NCI-H524 treated with DMSO at 0.1 percent for 48 hours (cell line): Measurements from ENCODE around the gene CTCF.
A peak's percentile ranks its signal among the peaks of the same experiment; 100 is the strongest.

Experiments
- DNase-seq: peaks from one replicate; lab custom pipeline; 2025; lab: John Stamatoyannopoulos, UW

Gene CTCF

DNA sequence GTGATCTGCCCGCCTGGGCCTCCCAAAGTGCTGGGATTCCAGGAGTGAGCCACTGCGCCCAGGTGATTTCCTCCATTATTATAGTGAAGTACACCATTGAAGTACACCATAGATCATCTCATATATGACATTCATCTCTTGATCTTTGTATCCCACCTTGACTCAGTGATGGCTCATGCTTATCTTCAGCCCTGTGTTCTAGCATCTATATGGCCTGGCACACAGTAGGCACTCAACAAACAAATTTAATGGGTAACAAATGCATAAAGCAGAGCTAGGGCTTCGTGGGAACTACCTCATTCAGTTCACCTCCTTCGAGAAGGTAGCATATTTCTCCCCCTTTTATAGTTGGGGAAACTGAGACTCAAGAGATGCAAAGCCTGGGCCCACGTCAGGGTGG, 103.3 kb downstream of the CTCF start:
- no peak for DNase-seq

- no peak for DNase-seq
Observed at GRCh38 chr16:67666032-67666551, 103.8 kb downstream of the CTCF start.

GRCh38 chr16:67666559-67667452, 104.5 kb downstream of the CTCF start, which contains the start of the genes C16orf86 and ENKD1:
TSS of gene C16orf86 (plus strand) at chr16:67666814. CDS start at chr16:67666971, 157 bp downstream.
TSS of gene ENKD1 (minus strand) at chr16:67666750. CDS start at chr16:67666442, 308 bp downstream.
- no peak for DNase-seq

- DNase-seq: no peak
Observed at GRCh38 chr16:67667453-67667816, 105.1 kb downstream of the CTCF start.

DNA sequence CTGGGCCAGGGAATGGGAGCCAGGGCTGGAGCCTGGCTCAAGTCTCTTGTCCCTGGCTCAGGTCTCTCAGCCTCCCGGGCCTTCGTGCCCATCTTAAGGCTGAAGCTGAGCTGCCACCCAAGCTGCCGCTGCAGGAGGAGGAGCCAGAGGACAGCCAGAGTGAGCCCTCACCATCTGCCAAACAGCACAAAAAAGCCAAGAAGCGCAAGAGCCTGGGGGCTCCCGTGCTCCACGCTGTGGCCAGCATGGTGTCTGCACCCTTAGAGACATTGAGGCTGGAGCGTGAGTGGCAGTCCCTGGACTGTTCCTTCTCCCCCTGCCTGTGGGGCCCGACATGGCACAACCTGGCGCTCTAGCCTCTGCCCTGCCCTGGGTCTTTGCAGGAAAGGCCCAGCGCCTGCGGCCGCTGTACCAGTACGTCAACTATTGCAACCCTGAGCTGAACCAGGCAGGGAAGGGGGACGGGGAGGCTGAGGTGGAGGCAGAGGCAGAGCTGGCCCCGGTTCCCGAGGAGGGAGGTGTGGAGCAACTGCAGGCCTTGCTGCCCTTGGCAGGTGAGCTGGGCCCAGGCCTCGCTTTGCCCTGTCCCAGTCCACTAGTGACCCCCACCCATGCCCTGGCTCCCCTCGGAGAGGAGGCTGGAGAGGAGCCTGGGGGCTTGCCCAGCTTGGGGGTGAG, 105.6 kb downstream of the CTCF start:
- peak; percentile 93 for DNase-seq

GRCh38 chr16:67668495-67669157, 106.3 kb downstream of the CTCF start:
- DNase-seq: no peak

DNA sequence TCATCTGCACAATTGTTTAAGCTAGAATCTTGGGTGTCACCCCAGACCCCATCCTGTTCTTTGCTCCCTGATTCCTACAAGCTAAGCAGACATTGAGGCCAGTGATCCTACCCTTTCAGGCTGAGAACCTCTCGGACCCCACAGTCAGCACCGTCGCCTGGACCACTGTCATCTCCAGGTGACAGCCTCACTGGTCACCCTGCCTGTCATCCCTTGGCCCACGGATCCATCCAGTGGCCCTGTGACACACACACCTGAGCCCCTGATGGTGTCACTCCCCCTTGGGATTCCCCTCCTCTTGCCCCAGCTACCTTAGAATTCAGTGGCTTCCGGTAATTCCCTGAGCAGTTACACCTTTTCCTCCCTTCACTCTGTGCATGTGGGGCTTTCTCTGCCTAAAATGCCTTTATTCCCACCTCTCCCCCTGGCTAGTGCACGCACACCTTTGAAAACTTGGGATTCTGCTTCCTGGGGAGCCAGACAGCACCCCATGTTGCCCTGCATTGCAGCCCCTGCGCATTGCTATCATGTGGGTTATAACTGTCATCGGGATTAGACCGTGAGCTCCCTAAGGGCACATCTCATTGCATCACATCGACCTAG, 107.3 kb downstream of the CTCF start:
- DNase-seq: no peak

DNA sequence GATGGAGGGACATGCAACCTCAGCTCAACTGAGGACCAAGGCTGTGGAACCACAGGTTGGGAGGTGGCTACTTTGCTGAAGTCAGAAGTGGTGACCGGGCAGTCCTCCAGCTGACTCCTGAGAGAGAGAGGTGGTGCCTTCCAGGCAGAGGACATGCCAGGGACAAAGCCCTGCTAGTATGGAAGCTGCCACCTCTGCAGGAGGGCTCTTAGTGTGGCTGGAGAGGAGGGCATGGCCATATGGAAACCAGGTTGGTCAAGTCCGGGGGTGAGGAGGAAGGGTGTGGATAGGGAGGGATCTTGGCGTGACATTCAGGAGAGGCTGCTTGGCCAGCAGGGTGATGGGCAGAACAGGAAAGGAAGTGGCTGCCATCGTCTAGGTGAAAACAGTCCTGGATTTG, 110.0 kb downstream of the CTCF start:
- DNase-seq: no peak

DNA sequence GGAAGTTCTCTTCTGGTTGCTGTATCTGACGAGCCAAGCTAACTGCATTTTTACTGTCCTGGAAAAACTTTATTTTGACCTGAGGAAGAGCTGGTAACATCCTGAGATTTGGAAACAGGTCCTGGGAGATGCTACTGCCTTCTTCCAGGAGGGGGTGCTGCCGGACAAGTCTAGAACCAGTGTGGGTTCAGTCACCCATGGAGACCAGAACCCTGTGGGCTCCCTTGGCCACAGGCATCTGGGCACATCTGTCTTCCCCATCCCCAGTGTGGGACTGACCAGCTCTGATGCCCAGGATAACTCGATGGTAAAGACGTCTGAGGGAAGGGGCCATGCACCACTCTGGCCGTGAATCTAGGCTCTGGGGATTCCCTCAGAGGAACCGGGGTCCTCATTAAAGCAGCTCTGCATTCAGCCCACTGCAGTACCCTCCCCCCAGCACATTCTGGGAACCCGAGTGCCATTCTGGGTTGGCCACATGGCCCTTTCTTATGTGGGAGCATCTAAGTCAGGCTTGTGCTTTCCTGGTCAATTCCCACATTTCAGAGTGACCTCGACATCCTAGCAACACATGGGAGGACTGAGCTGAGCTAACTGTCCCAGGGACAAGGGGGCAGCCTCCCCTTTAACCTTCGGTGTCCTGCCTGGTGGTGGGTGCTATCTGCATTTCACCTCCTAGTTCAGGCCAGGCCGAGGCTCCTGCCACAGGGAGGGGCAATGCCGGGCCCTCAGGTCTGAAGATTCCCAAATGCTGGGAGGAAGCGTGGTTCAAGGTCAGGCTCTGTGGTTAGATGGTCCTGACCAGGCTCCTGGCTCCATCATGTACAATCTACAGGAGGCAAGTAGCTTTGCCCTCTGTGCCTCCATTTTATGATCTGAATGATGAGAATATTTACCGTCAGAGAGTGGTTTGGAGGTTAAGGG, 110.7 kb downstream of the CTCF start:
- DNase-seq: no peak

- no peak for DNase-seq
Observed at GRCh38 chr16:67673712-67674580, 111.6 kb downstream of the CTCF start.

GRCh38 chr16:67674851-67675578, 112.7 kb downstream of the CTCF start:
- DNase-seq: no peak

- no peak for DNase-seq
Observed at GRCh38 chr16:67675579-67675935, 113.2 kb downstream of the CTCF start.

DNA sequence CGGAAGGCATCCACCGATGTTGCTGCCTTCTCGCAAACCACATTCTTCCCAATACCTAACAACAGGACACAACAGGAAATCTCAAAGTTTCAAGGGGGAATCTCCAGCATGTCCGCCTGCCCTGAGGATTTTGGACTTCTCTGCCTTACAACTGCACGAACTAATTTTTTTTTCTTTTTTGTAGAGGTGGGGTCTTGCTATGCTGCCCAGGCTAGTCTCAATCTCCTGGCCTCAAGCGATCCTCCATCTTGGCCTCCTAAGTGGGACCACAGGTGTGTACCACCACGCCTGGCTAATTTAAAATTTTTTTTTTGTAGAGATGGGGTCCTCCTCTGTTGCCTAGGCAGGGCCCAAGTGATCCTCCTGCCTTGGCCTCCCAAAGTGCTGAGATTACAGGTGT, 113.7 kb downstream of the CTCF start:
- no peak for DNase-seq

- DNase-seq: no peak
Observed at GRCh38 chr16:67676516-67676915, 114.2 kb downstream of the CTCF start.

DNA sequence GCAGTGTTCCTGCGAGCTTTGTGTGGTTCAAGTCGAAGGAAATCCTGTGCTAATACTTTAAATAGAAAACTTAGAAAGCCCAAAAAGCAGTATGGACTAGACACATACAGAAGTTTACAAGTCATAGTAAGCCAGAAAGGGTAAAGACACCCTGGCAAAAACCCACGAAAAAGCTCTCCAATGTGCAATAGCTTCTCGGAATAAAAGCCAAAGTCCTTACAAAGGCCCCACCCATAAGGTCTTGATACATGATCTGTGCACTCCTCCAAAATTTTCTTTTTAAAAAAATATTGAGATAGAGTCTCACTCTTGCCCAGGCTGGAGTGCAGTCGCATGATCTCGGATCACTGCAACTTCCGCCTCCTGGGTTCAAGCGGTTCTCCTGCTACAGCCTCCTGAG, 114.6 kb downstream of the CTCF start:
- no peak for DNase-seq

DNA sequence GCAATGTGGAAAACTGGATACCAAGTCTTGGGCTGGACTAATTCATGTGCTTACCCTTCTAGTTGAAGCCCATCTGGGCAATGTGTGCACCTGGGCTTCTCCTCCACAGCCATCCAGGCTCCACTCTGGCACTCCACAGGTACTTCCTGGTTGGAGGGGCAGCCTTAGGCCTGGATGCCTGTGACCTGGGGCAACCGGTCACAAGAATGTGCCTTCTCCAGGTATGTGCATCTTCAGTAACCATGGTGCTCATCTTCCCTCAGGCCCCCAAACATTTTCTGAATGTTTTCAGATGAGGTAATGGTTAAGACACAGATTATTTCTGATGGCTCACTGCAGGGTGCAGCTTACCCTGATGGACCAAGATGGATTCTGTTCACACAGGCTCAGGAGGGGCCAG, 115.4 kb downstream of the CTCF start:
- no peak for DNase-seq

DNA sequence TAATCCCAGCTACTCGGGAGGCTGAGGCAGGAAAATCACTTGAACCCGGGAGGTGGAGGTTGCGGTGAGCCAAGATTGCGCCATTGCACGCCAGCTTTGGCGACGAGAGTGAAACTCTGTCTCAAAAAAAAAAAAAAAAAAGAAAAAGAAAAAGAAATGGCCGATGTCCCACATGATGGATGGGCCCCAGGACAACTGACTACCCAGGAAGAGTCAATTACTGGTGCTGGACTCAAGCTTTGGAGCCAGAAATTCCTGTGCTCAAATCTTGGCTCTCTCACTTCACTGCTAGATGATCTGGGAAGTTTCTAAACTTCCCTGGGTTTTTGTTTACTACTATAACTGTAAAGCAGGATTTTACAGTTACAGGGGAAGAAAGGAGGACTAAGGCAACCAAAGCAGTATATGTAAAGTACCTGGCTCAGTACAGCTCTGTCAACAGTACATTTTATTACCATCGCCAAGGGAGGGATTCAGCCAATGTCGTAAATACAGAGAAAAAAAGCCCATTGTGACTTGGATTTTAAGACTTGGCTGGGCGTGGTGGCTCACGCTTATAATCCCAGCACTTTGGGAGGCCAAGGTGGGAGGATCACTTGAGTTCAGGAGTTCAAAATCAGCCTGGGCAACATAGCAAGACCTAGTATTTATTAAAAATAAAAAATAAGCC, 116.2 kb downstream of the CTCF start:
- DNase-seq: no peak

DNA sequence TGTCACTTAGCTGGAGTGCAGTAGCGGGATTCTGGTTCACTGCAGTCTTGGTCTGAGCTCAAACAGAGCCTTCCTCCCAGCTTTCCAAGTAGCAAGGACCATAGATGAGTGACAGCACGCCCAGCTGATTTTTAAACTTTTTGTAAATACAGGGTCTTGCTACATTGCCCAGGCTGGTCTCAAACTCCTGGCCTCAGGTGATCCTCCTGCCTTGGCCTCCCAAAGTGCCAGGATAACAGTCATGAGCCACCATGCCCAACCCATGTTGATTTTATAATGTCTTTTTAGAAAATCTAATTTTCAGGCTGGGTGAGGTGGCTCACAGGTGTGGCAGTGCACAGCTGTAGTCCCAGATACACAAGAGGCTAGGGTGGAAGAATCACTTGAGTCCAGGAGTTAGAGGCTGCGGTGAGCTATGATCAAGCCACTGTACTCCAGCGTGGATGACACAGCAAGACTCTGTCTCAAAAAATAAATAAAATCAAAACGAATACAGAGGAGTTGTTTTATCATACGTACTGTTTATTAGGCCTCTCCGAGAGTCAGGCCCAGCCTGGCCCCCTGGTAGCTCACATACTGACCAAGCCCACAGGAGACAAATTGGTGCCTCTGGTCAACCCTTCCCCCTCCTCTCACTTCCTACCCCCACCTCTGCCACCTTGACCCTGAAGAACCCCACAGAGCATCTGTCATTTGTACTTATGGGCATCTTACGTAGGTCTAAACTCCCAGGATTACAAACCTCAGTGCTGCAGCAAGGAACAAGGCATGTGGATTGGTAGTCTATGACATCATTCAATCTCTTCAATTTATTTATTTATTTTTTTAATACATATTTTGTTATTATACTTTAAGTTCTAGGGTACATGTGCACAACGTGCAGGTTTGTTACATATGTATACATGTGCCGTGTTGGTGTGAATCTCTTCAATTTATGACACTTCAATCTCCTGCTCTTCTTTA, 117.9 kb downstream of the CTCF start:
- DNase-seq: no peak
